GM23248 (cell line): ENCODE data around the gene ALCAM. TPM values are rescaled to one million over a fixed set of nuclear protein-coding genes. Genes with fewer than 3 reads are reported as not detected.

ENCODE experiments used
- DNase-seq: peaks from one replicate; pipeline ENCODE4 v3.0.0-alpha.2; 2015
- H2AFZ ChIP-seq: fragments of 200-600 bp; sonication (generic); 2 replicates; pipeline ENCODE4 v1.6.1; 2016; ENCODE audit warnings: antibody characterized with exemption
- H3F3A ChIP-seq: fragments of 200-600 bp; sonication (generic); 2 replicates; pipeline ENCODE4 v1.6.1; 2016; ENCODE audit warnings: mild to moderate bottlenecking, antibody characterized with exemption, mixed run types; ENCODE audit not compliant: insufficient read depth
- H3K27ac ChIP-seq: fragments of 200-600 bp; sonication (generic); 2 replicates; pipeline ENCODE4 v1.5.1; 2016; ENCODE audit warnings: mild to moderate bottlenecking
- H3K27me3 ChIP-seq: fragments of 200-600 bp; sonication (generic); replicated peaks from 2 replicates; pipeline ENCODE4 v1.6.1; 2016; ENCODE audit warnings: mild to moderate bottlenecking; ENCODE audit not compliant: insufficient read depth
- H3K36me3 ChIP-seq: fragments of 200-600 bp; sonication (generic); 2 replicates; pipeline ENCODE4 v1.6.1; 2016; ENCODE audit warnings: low read depth, mild to moderate bottlenecking
- H3K4me1 ChIP-seq: fragments of 200-600 bp; sonication (generic); 2 replicates; pipeline ENCODE4 v1.6.1; 2016; ENCODE audit warnings: mild to moderate bottlenecking; ENCODE audit not compliant: insufficient read depth
- H3K4me2 ChIP-seq: fragments of 200-600 bp; sonication (generic); one replicate; pipeline ENCODE4 v1.6.1; 2016; ENCODE audit warnings: mild to moderate bottlenecking; ENCODE audit not compliant: unreplicated experiment
- H3K4me3 ChIP-seq: fragments of 200-600 bp; sonication (generic); 2 replicates; pipeline ENCODE4 v1.5.1; 2016; ENCODE audit warnings: mild to moderate bottlenecking
- H3K79me2 ChIP-seq: fragments of 200-600 bp; sonication (generic); 2 replicates; pipeline ENCODE4 v1.6.1; 2016; ENCODE audit warnings: mild to moderate bottlenecking; ENCODE audit not compliant: insufficient read depth
- H3K9ac ChIP-seq: fragments of 200-600 bp; sonication (generic); 2 replicates; pipeline ENCODE4 v1.6.1; 2016; ENCODE audit warnings: mild to moderate bottlenecking
- H3K9me2 ChIP-seq: fragments of 200-600 bp; sonication (generic); 2 replicates; pipeline ENCODE4 v1.6.1; 2016; ENCODE audit warnings: mixed run types, mild to moderate bottlenecking, moderate library complexity; ENCODE audit not compliant: insufficient read depth
- H3K9me3 ChIP-seq: fragments of 200-600 bp; sonication (generic); one replicate; pipeline ENCODE4 v1.6.1; 2017; ENCODE audit warnings: low read depth
- H4K20me1 ChIP-seq: fragments of 200-600 bp; sonication (generic); 2 replicates; pipeline ENCODE4 v1.6.0; 2016; ENCODE audit not compliant: insufficient read depth
- EZH2 ChIP-seq: fragments of 200-600 bp; sonication (generic); IDR thresholded peaks from 2 replicates; pipeline ENCODE4 v1.6.1; 2018; ENCODE audit warnings: antibody characterized with exemption, mild to moderate bottlenecking; ENCODE audit not compliant: insufficient read depth, poor library complexity, severe bottlenecking
- EZH2phosphoT487 ChIP-seq: fragments of 200-600 bp; sonication (generic); IDR thresholded peaks from 2 replicates; pipeline ENCODE4 v1.6.1; 2018; ENCODE audit warnings: antibody characterized with exemption, moderate library complexity, mild to moderate bottlenecking, low read depth; ENCODE audit not compliant: insufficient read depth
- WGBS, 2 experiments: methylation state at CpG; one replicate each; pipeline ENCODE4 v1.1.6; 2015 to 2017; ENCODE audit warnings: low lambda C conversion rate in 2 of 2, low coverage in 1 of 2; ENCODE audit errors: missing lambda C conversion rate in 2 of 2; 5-methylcytosine and 5-hydroxymethylcytosine counted together
- in situ Hi-C: fragments of 300-500 bp; cut with MboI; formaldehyde crosslinking; loops from 2 replicates; pipeline ENCODE4 v1.15.0; 2020
- polyA plus RNA-seq: library from polyadenylated mRNA; unstranded; fragments of >200 nt; fragmentation: Nextera tagmentation; extraction: Ambion mirVana; gene quantifications from 2 replicates; pipeline ENCODE4 v1.2.1, GENCODE V29; 2016
- total RNA-seq: library from RNA; depleted of rRNA; stranded (reverse); fragments of >200 nt; shearing (Covaris generic); gene quantifications from 2 replicates; pipeline ENCODE4 v1.2.3, GENCODE V29; 2014

ALCAM gene
- total and polyA plus RNA-seq, 2 experiments from 2014 or later: 88.7 to 208 TPM

DNA sequence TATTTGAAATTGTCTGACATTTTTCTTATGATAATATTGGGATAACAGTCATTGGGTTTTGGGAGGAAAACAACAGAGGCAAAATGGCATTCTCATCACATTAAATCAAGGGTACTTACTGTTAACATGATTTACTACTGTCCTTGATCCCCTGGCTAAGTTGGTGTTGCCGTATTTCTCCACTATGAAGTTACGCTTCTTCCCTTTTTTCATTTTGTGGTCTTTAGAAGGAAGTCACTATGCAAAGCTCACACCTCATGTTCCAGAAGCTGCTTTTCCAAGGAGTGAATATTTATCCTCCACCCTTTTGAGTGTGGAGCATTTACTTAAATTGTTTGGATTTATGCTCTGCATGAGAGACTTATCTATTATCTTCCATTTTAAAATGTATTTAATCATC is 63.7 kb downstream of the ALCAM start:
- H3K79me2 ChIP-seq: peaks cover 78% of the 10 kb centered on the region
- H4K20me1 ChIP-seq: no peaks in the 10 kb centered on the region
- no peaks in the 10 kb centered on the region for H3F3A ChIP-seq

GRCh38 chr3:105431200-105431599 is 64.5 kb downstream of the ALCAM start:
- Histone ChIP-seq H4K20me1 (no peaks in the 10 kb centered on the region), H3K79me2 (peaks cover 77% of the 10 kb centered on the region), H3K9me3 (no peaks in the 10 kb centered on the region), H3K27me3 (no peaks in the 10 kb centered on the region), H3K9ac (no peak overlapping the region), H3K4me2 (no peak overlapping the region), H2AFZ (no peak overlapping the region), H3K36me3 (no peaks in the 10 kb centered on the region), H3K4me3 (no peak overlapping the region), H3F3A (no peaks in the 10 kb centered on the region), H3K9me2 (no peaks in the 10 kb centered on the region), H3K4me1 (0 out of 2 replicates have a peak, but pooled peaks cover 8% of the 10 kb centered on the region), H3K27ac (no peak overlapping the region)
- no peak for TF ChIP-seq EZH2phosphoT487
- no peak for TF ChIP-seq EZH2
- in situ Hi-C loops: no loop called here
- WGBS, 2 experiments: 97 to 98% methylated on average over 2 of the region's 2 CpGs
- peak; percentile 22 for DNase-seq

More for the DNA sequence above, 63.7 kb downstream of the ALCAM start:
- DNase-seq: no peak
- no peak overlapping the region for H3K27ac ChIP-seq
- no peak overlapping the region for H2AFZ ChIP-seq
- no peak for TF ChIP-seq EZH2phosphoT487
- no peak for TF ChIP-seq EZH2
- no peak overlapping the region for H3K9ac ChIP-seq
- H3K9me3 ChIP-seq: no peaks in the 10 kb centered on the region
- 97 to 100% methylated on average over 2 of the region's 2 CpGs for WGBS, 2 experiments
- H3K36me3 ChIP-seq: no peaks in the 10 kb centered on the region
- H3K4me1 ChIP-seq: 0 out of 2 replicates have a peak, but pooled peaks cover 8% of the 10 kb centered on the region
- in situ Hi-C loops: no loop called here
- no peaks in the 10 kb centered on the region for H3K27me3 ChIP-seq
- H3K4me2 ChIP-seq: no peak overlapping the region
- no peaks in the 10 kb centered on the region for H3K9me2 ChIP-seq
- H3K4me3 ChIP-seq: no peak overlapping the region

- H3K9ac ChIP-seq: no peak overlapping the region
- no peaks in the 10 kb centered on the region for H3K27me3 ChIP-seq
- H3K9me2 ChIP-seq: no peaks in the 10 kb centered on the region
- no peaks in the 10 kb centered on the region for H3K9me3 ChIP-seq
- TF ChIP-seq EZH2: no peak
- TF ChIP-seq EZH2phosphoT487: no peak
- H3K4me3 ChIP-seq: no peak overlapping the region
- no peak overlapping the region for H3K4me2 ChIP-seq
- no peaks in the 10 kb centered on the region for H3F3A ChIP-seq
- H3K27ac ChIP-seq: no peak overlapping the region
- H4K20me1 ChIP-seq: no peaks in the 10 kb centered on the region
- 67 to 70% methylated on average over 3 of the region's 3 CpGs for WGBS, 2 experiments
- H3K4me1 ChIP-seq: peaks cover 10% of the 10 kb centered on the region
- peaks cover 83% of the 10 kb centered on the region for H3K79me2 ChIP-seq
- DNase-seq: no peak
- H3K36me3 ChIP-seq: no peaks in the 10 kb centered on the region
- H2AFZ ChIP-seq: no peak overlapping the region
- in situ Hi-C loops: no loop called here
Observed at GRCh38 chr3:105435277-105435676, 68.6 kb downstream of the ALCAM start.

GRCh38 chr3:105436687-105437086 is 70.0 kb downstream of the ALCAM start:
- H3K9me3 ChIP-seq: no peaks in the 10 kb centered on the region

GRCh38 chr3:105440113-105440512 is 73.4 kb downstream of the ALCAM start:
- Histone ChIP-seq H3K27ac (no peak overlapping the region), H3K4me3 (no peak overlapping the region), H3F3A (no peaks in the 10 kb centered on the region), H3K79me2 (peaks cover 82% of the 10 kb centered on the region), H3K27me3 (no peaks in the 10 kb centered on the region), H3K9ac (no peak overlapping the region), H3K4me2 (no peak overlapping the region), H3K36me3 (no peaks in the 10 kb centered on the region), H3K4me1 (peaks cover 33% of the 10 kb centered on the region), H3K9me3 (no peaks in the 10 kb centered on the region), H2AFZ (no peak overlapping the region), H3K9me2 (no peaks in the 10 kb centered on the region), H4K20me1 (no peaks in the 10 kb centered on the region)
- TF ChIP-seq EZH2phosphoT487 (no peak), EZH2 (no peak)
- WGBS, 2 experiments: 97 to 99% methylated on average over 3 of the region's 3 CpGs
- in situ Hi-C loops: no loop called here
- DNase-seq: no peak

More at GRCh38 chr3:105436687-105437086, 70.0 kb downstream of the ALCAM start:
- Histone ChIP-seq H3K27me3 (no peaks in the 10 kb centered on the region), H3K79me2 (peaks cover 85% of the 10 kb centered on the region), H3K36me3 (no peaks in the 10 kb centered on the region), H4K20me1 (no peaks in the 10 kb centered on the region), H3K4me1 (peaks cover 15% of the 10 kb centered on the region), H3K9me2 (no peaks in the 10 kb centered on the region), H2AFZ (no peak overlapping the region), H3F3A (no peaks in the 10 kb centered on the region), H3K4me2 (no peak overlapping the region), H3K9ac (no peak overlapping the region), H3K27ac (no peak overlapping the region), H3K4me3 (no peak overlapping the region)
- TF ChIP-seq EZH2 (no peak), EZH2phosphoT487 (no peak)
- in situ Hi-C loops: no loop called here
- DNase-seq: no peak
